Type B pancreatic cell (in vitro differentiated cells): ENCODE data around the gene RBMS3. TPM values are rescaled to one million over a fixed set of nuclear protein-coding genes. Genes with fewer than 3 reads are reported as not detected.
"Not testable (repeated sequence)": the region's sequence is repeated elsewhere in the genome, so short reads cannot be mapped to it uniquely, and the experiment has no call there.

ENCODE experiments used
- DNase-seq: peaks from one replicate; pipeline ENCODE4 v3.0.0; 2021; ENCODE audit warnings: mixed read lengths; ENCODE audit not compliant: unreplicated experiment; ENCODE audit errors: extremely low spot score
- H3K27ac Mint-ChIP-seq: 2 replicates; pipeline ENCODE4 v1.8.0; 2021; ENCODE audit warnings: mild to moderate bottlenecking, mixed read lengths
- H3K27me3 Mint-ChIP-seq: 2 replicates; pipeline ENCODE4 v1.8.0; 2021; ENCODE audit warnings: mixed read lengths
- H3K36me3 Mint-ChIP-seq: 2 replicates; pipeline ENCODE4 v1.8.0; 2021; ENCODE audit warnings: mixed read lengths
- H3K4me1 Mint-ChIP-seq: one replicate; pipeline ENCODE4 v1.8.0; 2021; ENCODE audit warnings: mixed read lengths; ENCODE audit not compliant: unreplicated experiment
- H3K4me3 Mint-ChIP-seq: 2 replicates; pipeline ENCODE4 v1.8.0; 2021; ENCODE audit warnings: mild to moderate bottlenecking, mixed read lengths
- H3K9me3 Mint-ChIP-seq: 2 replicates; pipeline ENCODE4 v1.8.0; 2021; ENCODE audit warnings: mixed read lengths
- CTCF ChIP-seq: fragments of 200-600 bp; sonication (generic); conservative IDR thresholded peaks from 2 replicates; pipeline ENCODE4 v1.5.0; 2021; ENCODE audit warnings: antibody characterized with exemption, mild to moderate bottlenecking
- total RNA-seq: library from RNA; stranded (reverse); gene quantifications from 2 replicates; pipeline ENCODE4 v1.2.1, GENCODE V29; 2021; ENCODE audit warnings: low replicate concordance

RBMS3 gene
- total RNA-seq, 1 donor from 2014 or later, result 36.6 TPM

GRCh38 chr3:29804044-29804443 is 523.2 kb downstream of the RBMS3 start:
- Mint-ChIP-seq H3K9me3 (peaks cover 3% of the 10 kb centered on the region), H3K4me1 (peaks cover 8% of the 10 kb centered on the region), H3K27me3 (no peaks in the 10 kb centered on the region), H3K36me3 (no peaks in the 10 kb centered on the region), H3K27ac (no peak overlapping the region), H3K4me3 (no peak overlapping the region)
- TF ChIP-seq CTCF, result no peak
- DNase-seq, result no peak

DNA sequence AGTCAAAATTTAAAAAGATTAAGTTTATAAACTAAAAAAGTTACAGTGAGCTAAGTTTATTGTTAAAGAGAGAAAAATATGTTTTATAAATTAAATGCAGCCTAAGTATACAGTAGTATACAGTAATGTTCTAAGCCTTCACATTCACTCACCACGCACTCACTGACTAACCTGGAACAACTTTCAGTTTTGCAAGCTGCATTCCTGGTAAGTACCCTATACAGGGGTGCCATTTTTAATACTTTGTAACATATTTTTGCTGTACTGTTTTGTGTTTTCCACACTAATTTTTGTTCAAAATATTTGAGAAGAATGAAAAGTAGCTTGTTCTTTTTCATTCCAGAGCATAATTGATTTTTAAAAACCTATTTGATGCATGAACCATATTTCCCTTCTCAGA is 524.9 kb downstream of the RBMS3 start:
- H3K4me3 Mint-ChIP-seq, result no peak overlapping the region
- H3K36me3 Mint-ChIP-seq, result no peaks in the 10 kb centered on the region
- no peak for DNase-seq
- H3K27ac Mint-ChIP-seq, result no peak overlapping the region
- peaks cover 6% of the 10 kb centered on the region for H3K4me1 Mint-ChIP-seq
- no peaks in the 10 kb centered on the region for H3K9me3 Mint-ChIP-seq
- H3K27me3 Mint-ChIP-seq, result no peaks in the 10 kb centered on the region
- no peak for TF ChIP-seq CTCF

GRCh38 chr3:29808324-29808723 is 527.5 kb downstream of the RBMS3 start:
- H3K27me3 Mint-ChIP-seq, H3K4me1 Mint-ChIP-seq, H3K4me3 Mint-ChIP-seq, DNase-seq, H3K9me3 Mint-ChIP-seq, H3K27ac Mint-ChIP-seq, H3K36me3 Mint-ChIP-seq: not testable (repeated sequence)

DNA sequence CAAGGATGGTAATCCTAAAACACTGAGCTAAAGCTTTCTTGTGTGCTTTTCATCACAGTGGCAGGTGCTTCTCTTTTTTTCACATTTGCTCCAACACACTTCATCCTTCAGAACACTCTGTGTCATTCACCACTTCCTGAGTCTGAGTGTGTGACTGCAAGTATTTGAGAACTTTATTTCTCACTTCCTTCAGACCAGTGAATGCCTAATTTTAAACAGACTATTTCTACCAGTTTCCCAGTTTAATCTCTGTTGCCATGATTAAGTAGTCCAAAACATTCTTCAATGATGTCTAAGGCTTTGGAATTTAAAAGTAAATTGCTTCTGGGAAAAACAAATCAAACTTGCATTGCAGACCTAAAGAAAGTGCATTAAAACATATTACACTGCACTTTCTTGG is 541.2 kb downstream of the RBMS3 start:
- H3K4me1 Mint-ChIP-seq, result no peaks in the 10 kb centered on the region
- H3K9me3 Mint-ChIP-seq, result no peaks in the 10 kb centered on the region
- H3K36me3 Mint-ChIP-seq, result no peaks in the 10 kb centered on the region
- no peak for DNase-seq
- no peak overlapping the region for H3K27ac Mint-ChIP-seq
- no peak for TF ChIP-seq CTCF
- no peak overlapping the region for H3K4me3 Mint-ChIP-seq
- no peaks in the 10 kb centered on the region for H3K27me3 Mint-ChIP-seq

DNA sequence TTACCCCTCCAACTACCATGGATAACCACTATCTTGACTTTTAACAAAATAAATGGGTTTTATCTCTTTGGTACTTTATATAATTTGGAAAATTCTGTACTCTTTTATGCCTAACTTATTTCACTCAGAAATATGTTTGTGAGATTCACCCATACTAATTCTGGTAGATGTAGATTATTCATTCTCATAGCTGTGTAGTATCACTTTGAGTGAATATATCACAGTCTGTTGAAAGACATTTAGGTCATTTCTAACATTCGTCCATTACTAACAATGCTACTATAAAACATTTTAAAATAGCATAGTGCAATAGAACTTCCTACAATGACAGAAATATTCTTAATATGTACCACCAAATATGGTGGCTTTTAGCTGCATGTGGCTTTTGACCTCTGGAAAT is 542.4 kb downstream of the RBMS3 start:
- TF ChIP-seq CTCF, result no peak
- Mint-ChIP-seq H3K9me3 (no peaks in the 10 kb centered on the region), H3K4me1 (no peaks in the 10 kb centered on the region), H3K27ac (no peak overlapping the region), H3K27me3 (no peaks in the 10 kb centered on the region), H3K36me3 (no peaks in the 10 kb centered on the region), H3K4me3 (no peak overlapping the region)
- DNase-seq, result no peak

- no peak for DNase-seq
- H3K4me3 Mint-ChIP-seq, result no peak overlapping the region
- H3K4me1 Mint-ChIP-seq, result no peaks in the 10 kb centered on the region
- TF ChIP-seq CTCF, result no peak
- H3K27ac Mint-ChIP-seq, result no peak overlapping the region
- H3K36me3 Mint-ChIP-seq, result no peaks in the 10 kb centered on the region
- H3K27me3 Mint-ChIP-seq, result no peaks in the 10 kb centered on the region
- H3K9me3 Mint-ChIP-seq, result no peaks in the 10 kb centered on the region
Observed at GRCh38 chr3:29826712-29827111, 545.8 kb downstream of the RBMS3 start.
